ENCODE measurements around the gene SYNCRIP. TPM values are rescaled to one million over a fixed set of nuclear protein-coding genes. Genes with fewer than 3 reads are reported as not detected.
"Not testable (repeated sequence)": the region's sequence is repeated elsewhere in the genome, so short reads cannot be mapped to it uniquely, and the experiment has no call there.

SYNCRIP gene
- total RNA-seq, 1 experiment from 2014 or later: 69.6 TPM

GRCh38 chr6:85610182-85610895 lies 32.3 kb downstream of the SYNCRIP start:
- in situ Hi-C loops (cut with HindIII; ENCODE audit: low sequenced_read_pairs): no loop called here
- DNase-seq (ENCODE audit: low spot score): no peak

- in situ Hi-C loops (cut with HindIII; ENCODE audit: low sequenced_read_pairs): no loop called here
- no peak for DNase-seq (ENCODE audit: low spot score)
Observed at GRCh38 chr6:85602100-85602499, 40.6 kb downstream of the SYNCRIP start.

GRCh38 chr6:85600713-85601313 lies 41.9 kb downstream of the SYNCRIP start:
- in situ Hi-C loops (cut with HindIII; ENCODE audit: low sequenced_read_pairs): no loop called here
- no peak for DNase-seq (ENCODE audit: low spot score)

GRCh38 chr6:85594197-85594930 lies 48.3 kb downstream of the SYNCRIP start:
- in situ Hi-C loops (cut with HindIII; ENCODE audit: low sequenced_read_pairs): no loop called here
- peak; percentile 73 for DNase-seq (ENCODE audit: low spot score)

- peak; percentile 93 for DNase-seq (ENCODE audit: low spot score)
- in situ Hi-C loops (cut with HindIII; ENCODE audit: low sequenced_read_pairs): no loop called here
Observed at GRCh38 chr6:85593438-85594196, 49.1 kb downstream of the SYNCRIP start, which contains the start of gene SNX14. Gene SNX14, minus strand, starts transcription at chr6:85593858. Its CDS starts 140 bp downstream, at chr6:85593718.

GRCh38 chr6:85592033-85592432 lies 50.7 kb downstream of the SYNCRIP start:
- DNase-seq (ENCODE audit: low spot score): no peak

GRCh38 chr6:85591207-85591606 lies 51.5 kb downstream of the SYNCRIP start:
- no peak for DNase-seq (ENCODE audit: low spot score)
- in situ Hi-C loops (cut with HindIII; ENCODE audit: low sequenced_read_pairs): no loop called here

More at GRCh38 chr6:85592033-85592432, 50.7 kb downstream of the SYNCRIP start:
- in situ Hi-C loops (cut with HindIII; ENCODE audit: low sequenced_read_pairs): no loop called here

- in situ Hi-C loops (cut with HindIII; ENCODE audit: low sequenced_read_pairs): no loop called here
- DNase-seq (ENCODE audit: low spot score): no peak
Observed at GRCh38 chr6:85585741-85586140, 56.9 kb downstream of the SYNCRIP start.

GRCh38 chr6:85582832-85583231 lies 59.9 kb downstream of the SYNCRIP start:
- in situ Hi-C loops (cut with HindIII; ENCODE audit: low sequenced_read_pairs); DNase-seq (ENCODE audit: low spot score): not testable (repeated sequence)

GRCh38 chr6:85581572-85581971 lies 61.1 kb downstream of the SYNCRIP start:
- no peak for DNase-seq (ENCODE audit: low spot score)
- in situ Hi-C loops (cut with HindIII; ENCODE audit: low sequenced_read_pairs): no loop called here

GRCh38 chr6:85580878-85581267 lies 61.8 kb downstream of the SYNCRIP start:
- in situ Hi-C loops (cut with HindIII; ENCODE audit: low sequenced_read_pairs): no loop called here
- DNase-seq (ENCODE audit: low spot score): no peak

- no peak for DNase-seq (ENCODE audit: low spot score)
- in situ Hi-C loops (cut with HindIII; ENCODE audit: low sequenced_read_pairs): no loop called here
Observed at GRCh38 chr6:85580118-85580877, 62.4 kb downstream of the SYNCRIP start.

- no peak for DNase-seq (ENCODE audit: low spot score)
- in situ Hi-C loops (cut with HindIII; ENCODE audit: low sequenced_read_pairs): no loop called here
Observed at GRCh38 chr6:85579581-85579980, 63.1 kb downstream of the SYNCRIP start.

- in situ Hi-C loops (cut with HindIII; ENCODE audit: low sequenced_read_pairs): no loop called here
Observed at GRCh38 chr6:85576476-85576875, 66.2 kb downstream of the SYNCRIP start.

GRCh38 chr6:85574932-85575598 lies 67.6 kb downstream of the SYNCRIP start:
- in situ Hi-C loops (cut with HindIII; ENCODE audit: low sequenced_read_pairs): no loop called here
- DNase-seq (ENCODE audit: low spot score): no peak

More at GRCh38 chr6:85576476-85576875, 66.2 kb downstream of the SYNCRIP start:
- DNase-seq (ENCODE audit: low spot score): peak; percentile 58

GRCh38 chr6:85569323-85569722 lies 73.4 kb downstream of the SYNCRIP start:
- no peak for DNase-seq (ENCODE audit: low spot score)

GRCh38 chr6:85568411-85568810 lies 74.3 kb downstream of the SYNCRIP start:
- in situ Hi-C loops (cut with HindIII; ENCODE audit: low sequenced_read_pairs): no loop called here
- DNase-seq (ENCODE audit: low spot score): no peak

More at GRCh38 chr6:85569323-85569722, 73.4 kb downstream of the SYNCRIP start:
- in situ Hi-C loops (cut with HindIII; ENCODE audit: low sequenced_read_pairs): no loop called here

- DNase-seq (ENCODE audit: low spot score): no peak
- in situ Hi-C loops (cut with HindIII; ENCODE audit: low sequenced_read_pairs): no loop called here
Observed at GRCh38 chr6:85565736-85566135, 77.0 kb downstream of the SYNCRIP start.
